GM19455 (cell line): Measurements from ENCODE around the gene ZSWIM6.

Experiments used
- ATAC-seq: cut with Tn5 transposase; IDR thresholded peaks from one replicate; pipeline ENCODE4 v1.9.1; 2021; ENCODE audit not compliant: unreplicated experiment

Gene ZSWIM6

DNA sequence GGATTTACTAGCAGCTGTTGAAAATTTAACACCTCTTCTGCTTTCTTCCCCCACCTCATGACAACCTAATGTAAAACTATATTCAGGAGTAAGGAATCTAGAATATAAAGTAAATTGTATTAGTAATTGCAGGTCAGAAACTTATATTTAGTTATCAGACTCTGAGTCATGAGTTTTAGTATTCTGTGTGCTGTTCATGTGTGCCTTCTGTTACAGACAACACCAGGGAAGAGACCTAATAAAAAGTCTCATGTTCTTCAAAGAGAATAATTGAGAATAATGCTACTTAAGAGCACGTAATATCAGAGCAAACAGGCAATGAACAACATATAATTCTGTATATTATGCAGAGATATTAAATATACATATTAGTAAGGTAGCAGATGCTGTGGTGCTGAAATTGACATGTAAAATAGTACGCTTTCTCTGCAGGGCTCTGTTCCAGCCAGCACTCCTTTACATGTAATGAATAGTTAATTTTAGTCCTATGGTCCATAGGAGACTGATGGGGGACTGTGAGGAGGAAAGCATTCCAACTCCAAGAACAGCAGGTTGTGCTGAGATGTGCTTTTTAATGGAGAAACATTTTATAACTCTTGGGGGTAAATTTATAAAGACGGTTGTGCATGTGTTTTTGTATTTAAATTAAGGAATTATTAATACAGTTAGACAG is 106.4 kb downstream of the ZSWIM6 start:
- ATAC-seq, result no peak

DNA sequence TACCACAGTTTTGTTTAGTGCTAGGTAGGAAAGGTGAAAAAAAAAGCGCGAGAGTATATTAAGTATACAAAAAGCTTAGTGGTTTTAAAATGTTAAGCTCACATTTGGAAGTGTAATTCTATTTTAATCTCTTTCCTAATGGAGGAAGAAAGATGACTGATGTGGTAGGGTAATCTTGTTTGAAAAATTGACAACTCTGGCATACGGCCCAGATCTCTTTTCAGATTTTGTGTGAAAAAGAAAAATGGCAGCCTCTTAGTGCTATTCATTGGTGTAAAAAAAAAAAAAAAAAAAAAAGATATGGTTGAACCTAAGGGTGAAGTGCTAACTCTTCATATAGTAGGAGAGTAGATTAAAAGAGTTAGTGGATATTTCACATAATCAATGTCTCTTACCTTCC is 108.0 kb downstream of the ZSWIM6 start:
- no peak for ATAC-seq

DNA sequence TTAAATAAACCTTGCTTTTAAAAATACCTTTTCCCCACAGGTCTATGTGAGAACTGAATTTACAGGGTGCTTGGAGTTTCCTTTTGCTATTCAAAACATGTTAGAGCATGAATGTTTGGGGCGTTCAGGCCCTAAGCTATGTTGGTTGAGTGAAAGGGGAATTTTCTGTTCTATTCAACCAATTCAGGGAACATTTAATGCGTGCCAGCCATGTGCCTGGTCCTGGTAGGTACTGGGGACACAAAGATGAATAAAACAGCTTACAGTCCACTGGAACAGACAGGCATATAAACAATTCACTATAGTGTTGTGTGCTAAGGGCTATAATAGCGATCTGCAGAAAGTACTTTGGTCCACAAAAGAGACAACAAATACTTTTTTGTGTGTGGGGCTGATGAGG is 108.5 kb downstream of the ZSWIM6 start:
- ATAC-seq, result no peak

DNA sequence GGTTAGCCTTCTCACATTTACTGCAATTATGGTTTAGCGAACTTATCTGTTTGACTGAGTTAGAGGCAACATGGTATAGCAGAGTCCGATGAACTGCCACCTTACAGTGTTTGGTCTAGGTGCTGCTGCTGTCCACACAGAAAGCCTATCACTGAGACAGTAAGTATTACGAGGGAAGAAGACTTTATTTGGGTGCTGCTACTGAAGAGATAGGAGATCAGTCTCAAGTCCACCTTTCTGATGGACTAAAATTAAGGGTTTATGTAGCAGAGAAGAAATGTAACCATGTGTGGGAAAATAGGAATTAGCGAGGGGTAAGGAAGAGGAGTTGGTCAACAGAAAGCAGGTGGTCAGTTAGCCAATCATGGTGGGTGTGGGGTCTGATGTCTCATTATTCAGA is 109.7 kb downstream of the ZSWIM6 start:
- no peak for ATAC-seq

DNA sequence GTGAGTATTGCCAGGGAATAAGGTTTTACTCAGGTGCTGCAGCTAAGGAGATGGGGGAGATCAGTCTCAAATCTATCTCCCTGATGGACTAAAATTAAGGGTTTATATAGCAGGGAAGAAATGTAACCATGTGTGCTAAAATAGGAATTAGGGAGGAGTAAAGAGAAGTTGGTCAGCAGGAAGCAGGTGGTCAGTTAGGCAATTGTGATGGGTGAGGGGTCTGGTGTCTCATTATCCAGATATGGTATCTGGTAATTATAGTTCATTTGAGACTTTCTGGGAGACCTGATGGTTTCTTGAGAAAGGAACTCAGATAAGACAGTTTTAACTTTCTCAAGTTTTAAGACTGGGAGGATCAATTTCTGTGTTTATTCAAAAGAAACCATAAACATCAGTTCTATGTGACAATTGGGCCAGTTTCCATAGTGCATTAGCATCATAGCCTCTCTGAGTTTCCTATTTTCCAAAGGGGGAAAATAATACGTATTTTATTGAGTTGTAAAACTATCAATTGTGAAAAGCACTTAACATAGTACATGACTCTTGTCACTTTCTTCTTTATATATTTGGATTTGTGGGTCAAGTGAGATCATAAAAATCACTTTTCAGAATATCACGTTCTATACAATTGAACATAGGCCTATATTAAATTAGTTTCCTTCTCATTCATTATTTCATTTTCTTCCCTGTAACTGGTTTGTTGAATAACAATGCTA is 115.9 kb downstream of the ZSWIM6 start:
- ATAC-seq, result no peak

DNA sequence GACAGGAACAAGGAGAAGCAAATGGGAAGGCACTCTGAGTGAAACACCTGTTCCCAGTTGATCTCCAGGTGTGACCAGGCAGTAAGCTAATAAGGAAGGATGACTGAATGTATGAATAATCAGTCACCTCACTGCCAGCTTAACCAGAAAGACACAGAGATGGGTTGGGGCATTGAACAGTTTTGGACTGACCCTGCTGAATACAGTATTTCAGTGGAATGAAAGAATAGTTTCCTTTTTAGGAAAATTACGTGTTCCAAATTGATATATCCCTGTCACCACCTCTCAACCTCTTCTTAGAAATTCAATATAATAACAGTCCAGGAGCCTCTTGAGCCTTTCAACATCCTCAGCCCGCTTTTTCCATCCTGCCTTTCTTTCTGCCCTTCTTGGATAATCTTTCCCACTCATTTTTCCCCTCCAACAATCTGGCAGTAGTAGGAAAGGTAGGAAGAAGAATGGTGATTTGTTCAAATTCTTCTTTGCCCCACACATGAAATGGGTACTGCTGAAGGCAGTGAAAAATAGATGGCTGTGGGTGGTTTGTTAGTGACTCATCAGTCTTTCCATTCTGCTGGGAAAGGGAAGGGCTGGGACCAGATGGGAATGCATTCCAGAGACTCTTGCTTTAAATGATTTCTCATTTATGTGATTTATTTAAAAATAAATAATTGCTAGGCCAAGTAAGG is 117.9 kb downstream of the ZSWIM6 start:
- ATAC-seq, result no peak

DNA sequence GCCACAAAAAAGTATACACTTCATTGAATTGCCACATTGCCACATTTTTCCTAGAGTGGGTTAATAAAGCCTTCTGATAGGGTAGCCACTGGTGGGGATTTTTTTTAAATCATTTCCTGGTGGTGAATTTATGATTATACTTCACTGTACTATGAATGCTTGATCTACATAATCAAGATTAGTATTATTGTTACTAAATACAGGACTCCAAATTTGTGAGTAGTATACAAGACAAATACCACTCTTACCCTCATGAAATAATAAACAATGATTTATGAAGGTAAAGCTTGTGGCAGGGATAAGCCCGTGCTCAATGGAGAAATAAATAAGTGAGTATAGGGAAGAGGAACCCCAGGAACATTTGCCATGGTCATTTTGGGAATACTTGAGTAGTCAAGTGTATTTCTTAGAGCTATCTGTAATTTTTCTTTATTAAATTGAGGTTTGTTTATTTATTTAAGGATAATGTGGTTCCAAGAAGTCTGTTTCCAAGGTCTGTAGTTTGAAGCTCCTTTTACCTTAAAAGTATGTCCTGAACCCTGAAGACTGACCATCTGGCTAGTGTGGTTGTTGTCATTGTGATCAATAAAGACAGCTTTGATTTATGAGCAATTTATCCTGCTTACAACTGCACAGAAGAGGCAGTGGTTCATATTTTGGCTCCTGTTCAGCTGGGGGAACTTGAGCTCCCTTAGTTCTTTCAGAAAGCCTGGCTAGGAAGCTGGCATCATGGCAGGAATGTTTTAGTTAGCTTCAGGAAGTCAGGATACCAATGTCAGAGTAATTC is 118.6 kb downstream of the ZSWIM6 start:
- no peak for ATAC-seq

DNA sequence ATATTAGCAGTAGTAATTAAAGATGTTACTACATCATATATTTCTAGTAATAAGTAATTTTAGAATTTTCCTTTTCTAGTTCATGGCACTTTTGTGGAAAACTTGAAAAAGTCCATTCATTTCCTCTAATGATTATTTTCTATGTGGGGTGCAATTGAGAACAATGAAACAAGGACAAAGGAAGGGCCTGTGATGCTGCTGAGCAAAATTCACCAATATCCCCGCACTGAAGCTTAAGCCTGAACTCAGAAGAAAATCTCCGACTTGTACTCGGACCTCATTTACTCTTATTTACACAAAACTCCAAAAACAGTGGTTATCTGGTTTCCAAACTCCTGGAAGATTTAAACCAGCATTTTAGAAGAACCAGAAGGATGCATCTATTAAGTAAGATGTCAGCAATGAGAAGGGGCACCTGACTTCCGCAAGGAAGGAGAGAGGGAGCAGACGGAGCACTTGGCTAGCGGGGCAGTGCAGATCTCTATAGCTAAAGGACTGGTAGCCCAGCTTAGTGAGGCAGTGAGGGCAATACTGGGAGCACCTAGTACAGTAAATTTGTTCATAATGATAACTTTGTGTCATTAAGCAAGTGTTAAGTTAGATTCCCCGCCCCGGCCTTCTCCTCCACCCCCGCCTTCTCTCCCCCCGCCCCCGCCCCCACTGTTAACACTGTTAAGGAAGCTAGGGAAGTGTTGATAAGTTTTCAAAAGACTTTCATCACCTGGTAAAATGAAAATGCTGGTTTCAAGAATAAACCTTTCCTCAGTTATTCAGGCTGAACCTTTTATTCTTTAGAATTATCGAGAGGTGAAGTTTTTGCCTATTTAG is 123.3 kb downstream of the ZSWIM6 start:
- ATAC-seq, result no peak

DNA sequence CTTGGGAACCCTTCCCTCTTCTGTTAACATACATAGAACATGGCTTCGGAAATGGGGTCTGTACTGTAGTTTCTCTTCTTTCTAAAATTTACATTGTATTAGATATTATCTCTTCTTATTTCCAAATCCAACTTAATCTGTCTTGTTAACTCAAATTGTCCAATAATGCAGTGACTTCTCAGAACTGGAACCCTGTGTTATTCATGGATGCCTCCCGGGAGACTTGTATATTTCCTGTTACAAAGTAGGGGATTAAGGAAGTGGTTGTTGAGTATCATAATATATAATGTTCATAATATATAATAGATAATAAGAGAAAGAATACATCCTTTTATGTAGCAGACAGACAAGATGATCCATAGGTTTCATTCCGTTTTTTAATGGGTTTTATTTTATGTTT is 128.4 kb downstream of the ZSWIM6 start:
- no peak for ATAC-seq

DNA sequence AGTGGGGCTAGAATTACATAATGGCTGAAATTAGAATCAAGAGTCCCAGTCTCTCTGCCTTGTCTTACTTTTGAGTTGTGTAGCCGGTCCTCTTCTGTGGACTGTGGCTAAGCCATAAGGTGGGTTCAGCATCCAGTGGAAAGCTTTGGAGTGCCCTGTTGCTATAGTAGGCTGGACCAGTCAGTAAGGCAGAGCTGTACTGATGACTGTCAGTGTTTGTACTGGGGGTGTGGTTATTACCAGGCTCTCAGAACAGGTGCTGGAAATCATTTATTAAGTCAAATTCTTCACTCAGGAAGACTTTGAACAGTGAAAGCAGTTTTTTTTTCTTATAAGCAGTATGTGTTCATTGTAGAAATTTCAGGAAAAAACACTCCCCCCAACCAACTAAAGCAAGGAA is 129.4 kb downstream of the ZSWIM6 start:
- ATAC-seq, result no peak

DNA sequence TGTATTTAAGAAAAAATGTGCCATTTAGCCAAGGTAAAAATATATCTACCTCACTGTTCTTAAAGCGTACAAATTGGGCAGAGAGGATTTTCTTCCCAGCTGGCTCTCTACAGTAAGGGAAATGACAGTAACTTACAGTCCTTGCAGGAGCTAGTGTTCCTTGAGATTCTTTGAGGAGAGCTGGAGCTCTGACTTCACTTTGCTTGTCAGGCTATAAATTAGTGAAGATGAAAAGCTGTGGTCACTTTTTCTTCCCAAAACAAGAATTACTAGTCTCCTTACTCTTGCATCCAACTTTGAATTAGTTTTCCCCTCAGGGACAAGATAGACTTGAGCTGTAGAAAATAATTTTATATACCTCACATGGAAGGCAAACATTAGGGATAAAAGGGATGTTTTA is 129.9 kb downstream of the ZSWIM6 start:
- no peak for ATAC-seq

DNA sequence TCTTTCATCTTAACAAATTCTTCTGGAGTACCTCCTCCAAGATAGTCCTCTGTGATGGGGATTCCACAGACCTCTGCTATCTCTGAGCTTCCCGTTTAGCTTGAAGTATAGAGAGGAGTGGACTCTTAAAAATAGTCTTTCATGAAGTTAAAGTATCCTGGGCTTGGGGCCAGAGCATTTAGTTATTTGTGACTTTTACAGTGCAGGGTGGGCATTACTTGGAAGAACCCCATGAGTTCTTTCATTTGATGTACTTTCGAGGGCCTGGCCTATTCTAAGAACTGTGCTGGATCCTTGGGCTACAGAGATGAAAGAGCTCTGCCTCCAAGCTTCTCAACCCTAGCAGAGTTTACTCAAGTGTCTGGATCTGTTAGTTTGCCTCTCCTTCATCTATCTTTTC is 131.5 kb downstream of the ZSWIM6 start:
- ATAC-seq, result no peak

DNA sequence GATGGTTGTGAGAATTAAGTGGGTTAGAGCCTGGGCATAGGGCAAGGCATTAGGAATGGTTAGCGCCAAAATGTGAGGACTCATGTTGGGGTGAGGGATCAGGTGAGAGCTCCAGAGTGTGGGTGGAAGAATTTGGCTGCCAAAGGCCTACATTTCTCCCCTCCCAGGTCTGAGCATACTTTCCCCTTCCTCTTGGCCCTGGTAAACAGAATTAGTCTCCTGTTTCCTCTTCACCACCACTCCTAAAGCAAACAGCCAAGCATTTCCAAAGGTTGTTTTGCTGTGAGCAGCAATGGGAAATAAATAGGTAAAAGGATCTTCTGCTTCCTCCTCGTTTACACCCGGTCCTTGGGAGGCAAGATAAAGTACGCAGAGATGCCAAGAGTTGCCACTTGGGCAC is 132.5 kb downstream of the ZSWIM6 start:
- ATAC-seq, result no peak

DNA sequence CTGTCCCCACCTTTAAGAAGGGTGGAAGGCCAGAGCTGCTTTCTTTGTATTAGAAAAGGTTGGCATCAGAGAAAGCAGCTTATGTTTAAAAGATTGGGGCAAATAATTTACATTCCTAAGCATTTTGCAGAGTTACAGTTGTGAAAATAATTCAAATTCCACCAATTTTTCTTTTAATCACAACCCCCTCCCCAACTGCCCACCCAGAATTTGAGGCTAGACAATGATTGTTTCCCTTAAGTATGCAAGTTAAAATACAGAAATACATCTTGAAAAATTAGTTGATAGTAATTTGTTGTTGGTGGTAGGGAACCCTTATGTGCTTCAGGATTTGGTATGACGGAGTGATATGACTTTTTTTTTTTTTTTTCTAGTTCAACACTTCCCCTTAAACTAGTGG is 133.0 kb downstream of the ZSWIM6 start:
- ATAC-seq, result no peak

DNA sequence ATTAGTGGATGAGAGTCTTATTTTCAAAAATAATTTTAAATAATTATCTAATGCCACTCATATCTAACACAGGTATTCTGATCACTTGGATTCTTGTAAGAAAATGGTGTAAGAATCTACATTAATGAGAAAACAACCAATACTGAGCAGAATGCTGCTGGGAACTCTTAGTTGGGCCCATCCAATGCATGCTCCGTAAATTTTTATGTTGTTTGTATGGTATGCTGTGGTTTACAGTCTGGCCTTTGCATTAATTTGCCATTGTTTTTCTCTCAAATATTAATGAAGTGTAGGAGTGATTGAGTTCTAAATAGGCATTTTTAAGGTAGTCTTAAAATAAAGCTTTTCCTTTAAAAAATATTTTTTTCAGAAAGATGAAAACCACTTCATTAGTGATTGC is 133.4 kb downstream of the ZSWIM6 start:
- ATAC-seq, result no peak

DNA sequence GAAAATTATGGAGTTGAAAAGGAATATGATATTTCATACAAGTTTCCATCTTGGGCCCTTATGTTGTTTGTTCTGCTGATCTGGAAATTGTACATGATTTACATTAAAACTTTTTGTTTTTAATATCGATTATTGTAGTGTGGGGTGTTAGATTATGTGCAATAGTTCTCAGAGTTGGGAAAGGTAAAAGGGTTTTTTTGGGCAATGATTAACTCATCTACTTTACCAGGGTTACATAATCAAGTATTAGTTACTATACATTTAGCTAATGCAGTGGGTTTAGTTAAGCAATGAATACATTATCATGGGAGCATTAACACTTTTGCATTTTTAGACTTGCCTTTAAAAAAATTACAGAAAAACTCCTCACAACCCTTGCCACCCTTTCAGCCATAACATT is 134.0 kb downstream of the ZSWIM6 start:
- ATAC-seq, result no peak

DNA sequence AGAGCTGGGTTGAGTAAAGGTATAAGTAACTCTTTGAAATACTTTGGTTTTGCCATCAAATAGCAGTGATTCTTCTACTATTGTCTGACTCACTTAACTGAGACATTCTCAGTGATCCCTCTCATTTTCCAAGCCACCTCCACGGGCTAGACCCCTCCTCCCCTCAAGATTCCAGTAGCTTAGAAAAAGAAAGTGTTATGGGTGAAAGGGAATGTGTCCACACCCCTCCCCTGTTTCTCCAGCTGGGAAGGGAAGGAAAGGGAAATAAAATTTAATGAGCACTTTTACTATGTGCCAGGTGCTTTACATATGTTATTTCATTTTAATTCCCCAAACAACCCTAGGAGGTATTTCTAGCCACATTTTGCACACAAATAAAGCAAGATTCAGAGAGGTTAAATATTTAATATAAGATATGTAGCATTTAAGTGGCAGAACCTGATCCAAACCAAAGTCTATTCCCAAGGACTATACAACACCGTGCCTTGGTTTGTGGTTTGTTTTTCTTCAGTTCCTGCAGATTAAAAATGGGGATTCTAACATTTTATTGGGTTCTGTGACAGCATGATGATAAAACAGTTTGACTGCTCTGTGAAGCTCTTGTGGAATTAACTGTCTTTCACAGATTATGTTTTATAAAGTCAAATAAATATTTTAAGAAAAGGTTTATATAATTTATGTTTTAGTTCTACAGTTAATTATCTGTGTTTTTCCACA is 135.9 kb downstream of the ZSWIM6 start:
- ATAC-seq, result no peak

DNA sequence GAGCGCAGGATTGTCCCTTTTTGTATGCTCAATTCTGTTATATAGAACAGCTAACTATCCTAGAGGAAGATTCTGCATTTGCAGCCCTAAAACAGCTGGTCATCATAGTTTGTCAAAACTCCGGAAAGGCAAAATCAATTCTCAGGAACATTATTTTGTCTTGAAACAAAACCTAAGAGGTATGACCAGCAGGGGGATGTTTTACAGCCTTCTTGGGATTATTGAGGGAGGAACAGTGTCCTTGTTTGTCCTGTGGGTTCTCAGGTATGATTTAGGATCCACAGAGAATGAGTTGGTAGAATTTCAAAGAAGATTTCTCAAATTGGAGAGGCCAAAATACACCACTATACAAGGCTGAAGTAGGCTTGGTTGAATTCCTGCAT is 136.4 kb downstream of the ZSWIM6 start:
- ATAC-seq, result no peak

DNA sequence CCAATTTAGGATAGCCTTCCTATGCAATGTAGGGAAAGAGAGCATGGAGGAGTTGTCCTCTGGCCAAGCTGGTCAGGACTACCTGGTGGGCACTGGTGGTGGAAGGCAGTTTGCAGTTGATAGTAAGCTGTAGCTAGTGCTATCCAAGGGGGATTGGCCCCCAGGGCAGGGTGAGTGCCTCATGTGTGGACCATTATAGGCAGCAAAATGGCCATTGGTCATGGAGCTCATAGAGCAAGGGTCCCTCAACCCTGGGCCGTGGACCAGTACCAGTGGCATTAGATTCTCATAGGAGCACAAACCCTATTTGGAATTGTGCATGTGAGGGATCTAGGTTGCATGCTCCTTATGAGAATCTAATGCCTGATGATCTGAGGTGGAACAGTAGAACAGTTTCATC is 139.3 kb downstream of the ZSWIM6 start:
- no peak for ATAC-seq
